IPS-11a (cell line): ENCODE results near the gene FSIP1.

ENCODE experiments used
- H3K4me3 ChIP-seq: one replicate; pipeline ENCODE4 v1.5.1; 2013; ENCODE audit warnings: low read depth, low read length, control low read depth

Gene FSIP1

DNA sequence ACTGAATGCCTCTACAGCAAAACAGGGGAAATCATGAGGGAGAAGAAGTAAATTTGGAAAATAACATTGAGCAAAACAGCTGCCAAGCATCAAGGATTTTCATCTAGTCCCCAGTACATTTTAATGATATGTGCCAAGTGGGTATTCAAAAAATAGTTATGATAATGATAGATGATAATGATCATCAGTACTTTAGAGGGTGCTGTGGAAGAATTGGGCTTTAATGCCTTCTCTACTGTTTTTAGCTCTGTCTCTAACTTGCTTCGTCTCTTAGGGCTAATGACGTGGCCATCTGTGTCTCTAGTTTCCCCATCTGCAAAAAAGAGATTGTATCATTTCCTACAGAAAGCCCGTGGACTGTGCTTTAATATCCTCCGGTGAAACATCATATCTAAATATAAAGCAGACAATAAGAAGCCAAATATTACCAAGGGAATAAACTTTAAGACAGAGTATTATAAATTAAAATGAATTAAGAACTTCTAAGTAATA lies 10.2 kb upstream of the FSIP1 start:
- no peak overlapping the region for H3K4me3 ChIP-seq

- no peak overlapping the region for H3K4me3 ChIP-seq
Measured at GRCh38 chr15:39792025-39792843, 9.6 kb upstream of the FSIP1 start.

DNA sequence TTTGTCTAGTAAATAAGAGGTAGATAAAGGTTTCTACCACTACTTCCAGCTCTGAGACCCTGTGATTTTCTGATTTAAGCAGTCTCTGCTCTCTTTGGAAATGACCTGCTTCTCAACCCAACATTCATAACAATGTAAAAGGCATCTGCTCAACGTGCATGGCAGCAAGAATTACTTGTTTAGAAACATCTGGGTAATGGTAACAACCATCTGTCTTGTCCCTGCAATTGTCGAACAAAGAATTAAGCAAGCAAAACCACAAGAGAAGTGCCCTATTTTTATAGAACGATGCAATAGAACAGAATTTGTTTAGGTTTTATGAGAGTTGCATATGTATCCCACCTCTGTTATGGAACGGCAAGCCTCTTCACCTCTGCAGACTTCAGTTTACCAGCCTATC lies 7.1 kb upstream of the FSIP1 start:
- no peak overlapping the region for H3K4me3 ChIP-seq

- no peak overlapping the region for H3K4me3 ChIP-seq
Measured at GRCh38 chr15:39788800-39789565, 6.3 kb upstream of the FSIP1 start.

DNA sequence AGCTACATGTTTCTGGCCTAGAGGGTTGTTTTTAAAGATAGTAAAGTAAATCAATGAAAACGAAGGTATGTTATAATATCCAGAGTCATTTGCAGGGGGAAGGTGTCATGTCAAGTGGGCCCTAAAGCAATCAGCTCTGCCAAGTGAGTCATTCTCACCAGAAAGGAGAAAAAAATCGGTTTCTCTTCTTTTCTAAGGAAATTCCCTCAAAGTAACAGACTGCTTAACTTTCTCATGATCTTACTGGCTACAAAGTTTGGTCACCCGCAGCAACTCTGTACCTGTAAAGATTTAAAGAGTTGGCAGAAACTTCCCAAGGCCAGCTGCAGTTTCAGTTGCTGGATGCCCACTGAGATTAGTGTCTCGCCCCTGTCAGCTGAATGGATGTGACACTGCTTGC lies 5.5 kb upstream of the FSIP1 start:
- no peak overlapping the region for H3K4me3 ChIP-seq

- H3K4me3 ChIP-seq, result no peak overlapping the region
Measured at GRCh38 chr15:39787479-39787878, 4.8 kb upstream of the FSIP1 start.

DNA sequence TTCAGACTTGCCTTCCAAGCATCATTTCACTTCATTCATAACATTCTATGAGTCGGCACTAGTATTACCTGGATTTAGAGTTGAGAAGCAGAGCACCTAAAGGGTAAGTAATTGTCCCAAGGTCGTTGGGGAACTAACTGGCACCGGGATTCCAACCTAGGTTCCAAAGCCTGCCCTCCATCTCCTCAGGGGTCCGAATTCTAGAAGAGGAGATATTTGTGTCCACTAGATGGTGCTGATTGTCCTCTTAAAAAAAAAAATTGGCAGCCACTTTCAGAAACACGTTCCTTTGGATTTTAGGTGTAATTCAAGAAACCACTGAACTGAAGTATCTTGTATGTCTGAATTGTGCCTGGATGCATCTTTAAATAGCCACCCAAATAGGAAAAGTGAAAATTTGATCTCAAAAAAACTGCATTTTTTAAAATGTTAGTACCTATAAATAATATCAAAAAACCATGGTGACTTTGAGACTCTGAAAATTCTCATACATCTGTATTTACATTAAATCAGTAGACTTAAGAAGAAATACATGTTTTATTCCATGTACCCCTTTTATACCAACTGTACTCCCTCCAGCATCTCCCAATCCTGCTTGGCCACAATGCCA lies 3.9 kb upstream of the FSIP1 start:
- no peak overlapping the region for H3K4me3 ChIP-seq

- no peak overlapping the region for H3K4me3 ChIP-seq
Measured at GRCh38 chr15:39785841-39786240, 3.2 kb upstream of the FSIP1 start.

GRCh38 chr15:39785139-39785538 lies 2.5 kb upstream of the FSIP1 start:
- no peak overlapping the region for H3K4me3 ChIP-seq

DNA sequence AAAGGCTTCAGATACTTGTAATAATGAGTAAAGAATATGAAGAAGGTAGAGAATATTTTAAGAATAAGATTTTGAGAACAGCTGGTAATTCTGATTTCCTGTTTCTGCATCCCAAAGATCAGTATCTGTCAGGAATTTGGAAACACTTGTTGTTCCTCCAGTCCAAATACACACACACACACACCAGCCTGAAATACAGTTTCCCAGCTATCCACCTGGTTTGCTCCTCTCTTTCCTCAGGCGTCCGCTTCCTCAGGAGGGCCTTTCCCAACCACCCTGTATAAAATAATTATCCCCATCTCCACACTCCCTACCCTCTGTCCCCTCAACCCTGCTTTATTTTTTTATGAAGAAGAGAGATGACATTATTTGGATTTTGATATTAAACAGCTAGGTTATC lies 2.0 kb upstream of the FSIP1 start:
- no peak overlapping the region for H3K4me3 ChIP-seq

GRCh38 chr15:39784125-39784524 lies 1.5 kb upstream of the FSIP1 start:
- no peak overlapping the region for H3K4me3 ChIP-seq

DNA sequence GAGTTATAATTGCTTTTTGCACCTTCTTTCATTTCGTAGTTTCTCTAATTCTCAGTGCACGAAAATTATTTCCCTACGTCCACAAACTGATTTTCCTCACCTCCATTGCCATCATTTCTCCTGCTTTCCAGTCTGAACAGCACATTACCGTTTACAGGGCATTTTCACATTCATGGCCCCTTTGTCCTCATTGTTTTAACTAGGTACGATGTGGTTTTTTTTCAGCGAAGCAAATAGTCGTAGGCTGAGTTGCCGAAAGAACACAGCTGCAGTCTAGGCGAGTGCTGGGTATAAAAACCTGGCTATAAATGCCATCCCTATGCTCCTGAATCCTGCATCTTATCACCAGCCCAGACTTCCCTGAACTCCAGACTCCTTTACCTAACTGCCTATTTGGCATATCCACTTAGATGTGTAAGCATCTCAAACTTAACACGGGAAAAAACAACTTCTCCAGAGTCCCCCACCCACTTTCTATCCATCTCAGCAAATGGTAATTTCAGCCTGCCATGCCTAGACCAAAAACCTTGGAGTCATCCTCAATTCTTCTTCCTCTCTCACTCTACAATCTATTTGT lies 691 bp upstream of the FSIP1 start:
- H3K4me3 ChIP-seq, result peak overlapping the region; percentile 92

DNA sequence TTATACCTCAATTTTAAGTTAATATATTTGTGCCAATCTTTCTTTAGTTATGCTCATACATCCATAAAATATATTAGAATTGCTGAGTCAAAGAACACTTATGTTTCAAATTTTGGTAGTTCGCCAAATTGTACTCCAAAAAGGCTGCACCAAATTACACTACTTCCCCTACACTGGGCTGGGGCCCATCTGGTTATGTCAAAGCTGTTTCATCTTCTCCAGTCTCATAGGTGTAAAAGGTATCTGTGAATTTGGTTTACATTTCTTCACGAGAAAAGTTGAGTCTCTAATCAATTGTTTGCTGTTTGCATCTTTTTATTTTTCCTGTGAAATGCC lies 706 bp downstream of the FSIP1 start:
- H3K4me3 ChIP-seq, result peak overlapping the region; percentile 38

DNA sequence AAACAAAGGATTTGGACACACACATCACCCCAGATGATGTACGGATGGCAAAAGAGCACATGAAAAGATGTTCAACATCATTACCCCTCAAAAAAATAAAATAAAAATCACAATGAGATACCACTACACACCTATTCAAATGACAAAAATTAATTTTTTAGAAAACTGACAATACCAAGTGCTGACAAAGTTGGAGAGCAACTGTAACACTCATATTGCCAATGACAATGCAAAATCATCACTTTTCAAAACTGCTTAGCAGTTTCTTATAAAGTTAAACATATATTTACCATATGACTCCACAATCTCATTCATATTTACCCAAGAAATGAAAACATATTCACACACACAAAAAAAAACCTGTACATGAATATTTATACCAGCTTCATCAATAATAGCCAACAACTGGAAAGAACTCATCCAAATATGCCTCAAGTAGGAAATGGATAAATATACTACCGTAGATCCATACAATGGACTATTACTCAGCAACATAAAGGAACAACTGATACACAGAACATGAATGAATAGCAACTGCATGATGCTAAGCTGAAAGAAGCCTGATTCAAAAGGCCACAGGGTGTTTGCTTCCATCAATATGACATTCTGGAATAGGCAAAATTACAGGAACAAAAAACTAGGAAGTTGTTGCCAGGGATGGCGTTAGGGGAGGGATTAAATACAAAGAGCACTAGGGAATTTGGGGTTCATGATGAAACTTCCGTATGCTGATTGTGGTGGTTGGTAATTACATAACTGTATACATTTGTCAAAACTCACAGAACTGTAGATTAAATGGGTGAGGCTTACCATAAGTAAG lies 1.3 kb downstream of the FSIP1 start:
- no peak overlapping the region for H3K4me3 ChIP-seq

- H3K4me3 ChIP-seq, result no peak overlapping the region
Measured at GRCh38 chr15:39778021-39778420, 4.6 kb downstream of the FSIP1 start.

DNA sequence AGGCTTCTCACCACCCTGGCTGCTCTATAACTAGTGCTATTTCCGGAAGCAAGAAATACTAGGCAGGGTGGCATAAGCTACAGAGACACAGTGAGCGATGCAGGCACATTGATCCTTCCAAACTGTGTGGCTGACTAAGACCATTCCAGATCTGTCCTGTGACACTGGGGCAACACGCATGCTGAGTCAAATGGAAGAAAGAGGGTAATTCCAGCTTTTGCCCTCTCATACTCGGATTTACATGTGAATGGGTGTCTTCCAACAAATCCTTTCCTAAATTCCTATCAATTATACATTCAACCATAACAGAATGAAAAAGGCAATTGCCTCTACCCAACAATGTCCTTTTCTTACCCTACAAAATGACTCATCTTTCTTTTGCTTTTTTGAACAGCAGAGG lies 5.1 kb downstream of the FSIP1 start:
- no peak overlapping the region for H3K4me3 ChIP-seq

DNA sequence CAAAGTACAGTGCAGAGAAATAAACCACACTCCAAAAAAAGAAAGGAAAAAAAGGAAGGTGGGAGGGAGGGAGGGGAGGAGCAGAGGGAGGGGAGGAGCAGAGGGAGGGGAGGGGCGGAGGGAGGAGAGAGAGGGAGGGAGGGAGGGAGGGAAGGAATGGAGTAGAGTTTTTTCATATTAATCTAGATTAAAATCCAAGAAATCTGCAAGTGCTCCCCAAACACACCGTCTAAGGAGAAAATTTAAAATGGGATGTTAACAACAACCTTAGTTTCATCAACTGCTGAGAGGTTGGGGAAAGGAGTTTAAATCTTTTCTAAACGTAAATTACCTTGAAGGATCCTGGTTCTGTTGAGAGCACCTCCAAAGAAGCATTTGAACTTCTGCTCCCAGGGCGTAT lies 6.6 kb downstream of the FSIP1 start:
- H3K4me3 ChIP-seq, result no peak overlapping the region

- H3K4me3 ChIP-seq, result no peak overlapping the region
Measured at GRCh38 chr15:39774688-39775267, 7.9 kb downstream of the FSIP1 start.

DNA sequence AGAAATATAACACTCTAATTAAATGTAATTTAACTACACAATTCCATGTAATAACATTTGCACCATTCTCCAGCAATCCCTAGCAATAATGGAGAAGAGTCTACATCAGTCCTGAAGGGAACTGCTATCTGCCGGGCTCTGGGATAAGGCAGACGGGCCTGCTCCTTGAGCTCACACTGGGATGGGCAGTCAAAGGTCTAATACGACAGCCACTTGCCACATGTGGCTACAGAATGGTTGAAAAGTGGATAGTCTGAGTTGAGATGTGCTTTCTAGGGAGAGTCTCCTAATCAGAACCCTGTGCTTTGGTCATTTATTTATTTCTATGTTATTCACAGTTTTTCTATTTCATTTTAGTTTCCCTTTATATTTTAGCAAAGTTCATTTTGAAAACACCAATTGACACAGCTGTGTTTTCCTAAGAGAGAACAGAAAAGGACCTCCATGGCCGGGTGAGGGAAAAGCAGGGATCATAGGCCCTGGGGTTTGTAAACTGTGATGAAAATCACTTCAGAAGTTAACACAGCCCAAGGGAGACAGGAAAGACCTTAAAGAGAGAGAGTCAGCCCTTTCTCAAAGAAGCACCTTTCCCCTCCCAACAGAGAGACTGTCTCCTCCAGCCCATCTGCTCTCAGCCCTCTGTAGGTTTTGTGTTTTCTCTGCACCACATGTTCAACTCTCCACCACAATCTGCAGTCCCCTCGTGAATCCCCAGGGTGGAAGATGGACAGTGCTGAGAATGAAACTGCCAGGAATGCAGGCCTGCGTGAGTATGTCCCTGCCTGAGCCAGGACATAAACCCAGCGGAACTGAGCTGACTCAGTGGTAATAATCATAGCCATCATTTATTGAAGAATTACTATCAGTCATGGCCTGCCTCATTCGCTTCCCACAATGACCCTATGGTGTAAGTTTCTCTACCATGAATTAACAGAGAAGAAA lies 11.6 kb downstream of the FSIP1 start:
- no peak overlapping the region for H3K4me3 ChIP-seq
